Activated CD8-positive, alpha-beta memory T cell treated with anti-CD3 and anti-CD28 coated beads, Interleukin-2, amount 50 U/mL, for 48 hours (primary cell): ENCODE results near the gene EDN1.

Experiments used
- DNase-seq: peaks from one replicate; pipeline ENCODE4 v3.0.0-alpha.2; 2020

EDN1 gene

DNA sequence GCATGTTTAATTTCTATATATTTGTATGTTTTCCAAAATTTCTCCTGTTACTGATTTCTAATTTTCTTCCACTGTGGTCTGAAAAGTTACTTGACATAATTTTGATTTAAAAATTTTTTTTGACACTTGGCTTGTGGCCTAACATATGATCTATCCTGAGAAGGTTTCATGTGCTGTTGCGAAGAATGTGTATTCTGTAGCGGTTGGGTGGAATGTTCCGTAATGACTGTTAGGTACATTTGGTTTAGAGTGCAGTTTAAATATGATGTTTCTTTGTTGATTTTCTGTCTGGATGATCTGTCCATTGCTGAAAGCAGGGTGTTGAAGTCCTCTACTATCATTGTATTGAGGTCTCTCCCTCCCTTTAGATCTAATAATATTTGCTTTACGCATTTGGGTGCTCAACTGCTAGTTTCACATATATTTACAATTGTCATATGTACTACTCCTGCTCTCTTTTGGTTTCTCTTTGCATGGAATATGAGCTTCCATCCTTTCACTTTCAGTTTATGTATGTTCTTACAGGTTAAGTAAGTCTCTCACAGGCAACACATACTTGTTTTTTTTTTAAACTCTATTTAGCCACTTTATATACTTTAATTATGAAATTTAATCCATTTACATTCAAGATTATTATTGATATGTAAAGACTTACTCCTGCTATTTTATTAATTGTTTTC is 19.5 kb upstream of the EDN1 start:
- no peak for DNase-seq

GRCh38 chr6:12271594-12271993 is 18.6 kb upstream of the EDN1 start:
- DNase-seq, result no peak

- DNase-seq, result no peak
Observed at GRCh38 chr6:12271997-12272396, 18.2 kb upstream of the EDN1 start.

GRCh38 chr6:12275107-12275506 is 15.1 kb upstream of the EDN1 start:
- no peak for DNase-seq

DNA sequence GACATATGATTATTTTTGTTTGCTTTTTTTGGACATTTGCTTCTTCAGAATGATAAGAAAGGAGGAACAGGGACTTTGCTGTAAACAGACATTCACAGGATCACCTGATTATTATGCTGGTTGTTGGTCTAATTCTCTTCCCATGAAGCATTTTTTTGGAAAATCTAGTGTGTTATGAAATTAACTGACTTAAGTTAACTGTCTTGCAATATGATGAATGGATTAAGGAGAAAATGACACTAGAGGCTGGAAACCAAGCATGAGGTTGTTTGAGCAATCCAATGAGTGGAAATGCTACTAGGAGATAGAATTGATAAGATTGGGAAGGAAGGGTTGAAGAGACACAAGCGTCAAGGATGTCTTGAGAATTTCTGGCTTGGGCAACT is 13.2 kb upstream of the EDN1 start:
- DNase-seq, result no peak

DNA sequence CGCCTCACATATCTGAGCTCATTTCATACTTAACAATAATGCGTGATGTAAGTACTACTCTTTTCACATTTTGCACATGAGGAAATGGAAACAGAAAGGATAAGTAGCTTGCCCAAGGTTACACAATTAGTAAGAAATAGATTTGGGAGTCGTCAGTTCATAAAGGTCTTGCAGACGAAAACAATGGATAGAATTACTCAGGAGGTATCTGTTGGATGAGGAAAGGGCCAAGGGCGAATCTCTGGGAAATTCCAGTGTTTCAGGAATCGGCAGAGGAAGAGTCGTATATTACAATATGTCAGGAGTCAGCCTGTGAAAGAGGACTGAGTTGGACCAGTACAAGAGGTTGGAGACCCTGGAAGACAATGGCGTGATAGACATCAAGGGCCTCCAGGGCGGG is 12.8 kb upstream of the EDN1 start:
- no peak for DNase-seq

DNA sequence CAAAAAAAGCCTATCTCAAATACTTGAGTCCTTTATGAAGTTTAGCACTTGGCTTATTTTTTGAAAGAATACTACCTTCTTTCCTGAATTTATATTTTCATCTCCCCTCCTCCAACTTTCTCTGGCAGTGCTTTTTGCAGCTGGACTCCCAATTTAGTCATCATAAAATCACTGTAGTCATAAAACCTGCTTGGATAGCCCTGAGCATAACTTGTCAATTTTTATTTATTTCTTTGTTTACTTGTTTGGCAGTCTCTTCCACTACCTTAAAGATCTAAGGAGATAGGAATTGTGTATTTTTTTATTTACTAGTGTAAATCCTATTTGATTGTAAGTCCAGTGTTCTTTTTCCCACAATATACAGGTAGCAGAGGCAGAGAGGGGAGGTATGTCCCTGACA is 11.2 kb upstream of the EDN1 start:
- DNase-seq, result no peak

- no peak for DNase-seq
Observed at GRCh38 chr6:12279322-12280091, 10.7 kb upstream of the EDN1 start.

DNA sequence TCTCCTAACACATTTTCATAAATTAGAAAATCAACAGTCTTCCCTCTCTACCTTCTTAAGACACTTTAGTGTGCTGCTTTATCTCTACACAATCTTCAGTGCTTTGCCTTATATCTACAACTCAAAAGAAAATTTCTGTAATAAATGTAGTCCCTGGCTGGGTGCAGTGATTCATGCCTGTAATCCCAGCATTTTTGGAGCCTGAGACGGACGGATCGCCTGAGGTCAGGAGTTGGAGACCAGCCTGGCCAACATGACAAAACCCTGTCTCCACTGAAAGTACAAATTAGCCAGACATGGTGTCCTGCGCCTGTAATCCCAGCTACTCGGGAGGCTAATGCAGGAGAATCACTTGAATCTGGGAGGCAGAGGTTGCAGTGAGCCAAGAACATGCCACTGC is 9.7 kb upstream of the EDN1 start:
- DNase-seq, result no peak

- no peak for DNase-seq
Observed at GRCh38 chr6:12280902-12281301, 9.3 kb upstream of the EDN1 start.

GRCh38 chr6:12283904-12284303 is 6.3 kb upstream of the EDN1 start:
- DNase-seq, result no peak

GRCh38 chr6:12286373-12287110 is 3.6 kb upstream of the EDN1 start:
- no peak for DNase-seq

DNA sequence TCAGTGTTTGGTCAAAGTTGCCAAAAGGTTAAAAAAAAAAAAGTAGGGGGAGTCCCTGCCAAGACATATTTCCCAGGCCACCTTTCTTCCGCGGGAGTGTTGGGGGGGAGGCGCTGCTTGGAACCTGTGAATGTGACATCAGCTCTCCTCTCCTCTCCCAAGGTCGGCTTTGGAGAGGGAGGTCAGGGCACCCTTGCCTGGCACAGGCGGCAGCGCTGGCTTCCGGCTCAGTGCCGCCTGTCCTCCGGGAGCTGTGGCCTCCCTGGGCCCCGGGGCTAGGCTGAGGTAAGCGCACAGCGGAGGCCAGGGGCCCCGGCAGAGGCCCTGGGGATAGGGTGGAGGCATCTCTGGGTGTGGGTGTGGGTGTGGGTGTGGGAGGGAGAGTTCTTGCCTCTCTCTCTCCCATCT is 1.9 kb upstream of the EDN1 start:
- DNase-seq, result no peak

GRCh38 chr6:12288914-12289313 is 1.2 kb upstream of the EDN1 start:
- DNase-seq, result no peak

DNA sequence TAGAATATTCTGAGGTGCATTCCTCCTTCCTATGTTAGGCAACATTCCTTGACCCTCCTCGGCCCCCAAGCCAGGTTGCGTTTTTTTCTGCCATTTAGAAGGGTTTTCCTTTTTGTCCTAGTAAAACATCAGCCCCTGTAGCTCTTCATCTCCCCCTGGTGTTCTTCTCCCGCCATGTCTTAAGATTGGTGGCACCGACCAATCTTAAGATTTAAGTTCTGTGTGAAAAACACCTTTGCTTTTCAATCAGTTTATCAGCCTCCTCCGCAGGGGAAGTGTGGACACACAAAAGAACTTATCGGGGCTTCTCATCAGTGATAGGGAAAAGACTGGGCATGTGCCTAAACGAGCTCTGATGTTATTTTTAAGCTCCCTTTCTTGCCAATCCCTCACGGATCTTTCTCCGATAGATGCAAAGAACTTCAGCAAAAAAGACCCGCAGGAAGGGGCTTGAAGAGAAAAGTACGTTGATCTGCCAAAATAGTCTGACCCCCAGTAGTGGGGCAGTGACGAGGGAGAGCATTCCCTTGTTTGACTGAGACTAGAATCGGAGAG is 719 bp upstream of the EDN1 start:
- peak; percentile 61 for DNase-seq

- DNase-seq, result no peak
Observed at GRCh38 chr6:12291071-12291838, 1.1 kb downstream of the EDN1 start.

DNA sequence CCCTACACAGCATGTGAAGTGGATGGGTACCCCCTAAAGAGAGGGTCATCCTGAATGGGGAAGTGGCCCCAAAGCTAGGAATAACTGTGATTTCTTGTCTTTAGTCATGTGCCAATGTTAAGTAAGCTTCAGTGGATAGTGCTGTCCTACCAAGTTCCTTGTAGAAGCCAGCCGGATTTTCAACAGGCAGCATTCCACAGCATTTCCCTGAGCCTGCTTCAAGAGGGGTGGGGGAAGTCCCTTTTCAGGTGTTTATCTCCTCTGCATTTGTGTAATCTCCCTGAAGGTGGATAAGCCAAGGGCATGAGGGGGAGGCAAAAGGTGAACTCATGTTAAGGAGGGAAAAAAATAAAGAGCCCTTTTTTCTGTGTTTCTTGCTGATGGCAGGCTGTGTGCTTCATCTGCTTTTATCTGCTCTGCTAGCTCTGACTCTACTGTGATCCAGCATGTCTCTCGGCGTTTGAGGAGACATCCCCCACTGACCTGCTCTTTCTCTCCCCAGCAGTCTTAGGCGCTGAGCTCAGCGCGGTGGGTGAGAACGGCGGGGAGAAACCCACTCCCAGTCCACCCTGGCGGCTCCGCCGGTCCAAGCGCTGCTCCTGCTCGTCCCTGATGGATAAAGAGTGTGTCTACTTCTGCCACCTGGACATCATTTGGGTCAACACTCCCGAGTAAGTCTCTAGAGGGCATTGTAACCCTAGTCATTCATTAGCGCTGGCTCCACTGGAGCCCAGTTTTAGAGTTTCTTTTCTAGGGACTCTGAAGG is 1.9 kb downstream of the EDN1 start:
- DNase-seq, result no peak

DNA sequence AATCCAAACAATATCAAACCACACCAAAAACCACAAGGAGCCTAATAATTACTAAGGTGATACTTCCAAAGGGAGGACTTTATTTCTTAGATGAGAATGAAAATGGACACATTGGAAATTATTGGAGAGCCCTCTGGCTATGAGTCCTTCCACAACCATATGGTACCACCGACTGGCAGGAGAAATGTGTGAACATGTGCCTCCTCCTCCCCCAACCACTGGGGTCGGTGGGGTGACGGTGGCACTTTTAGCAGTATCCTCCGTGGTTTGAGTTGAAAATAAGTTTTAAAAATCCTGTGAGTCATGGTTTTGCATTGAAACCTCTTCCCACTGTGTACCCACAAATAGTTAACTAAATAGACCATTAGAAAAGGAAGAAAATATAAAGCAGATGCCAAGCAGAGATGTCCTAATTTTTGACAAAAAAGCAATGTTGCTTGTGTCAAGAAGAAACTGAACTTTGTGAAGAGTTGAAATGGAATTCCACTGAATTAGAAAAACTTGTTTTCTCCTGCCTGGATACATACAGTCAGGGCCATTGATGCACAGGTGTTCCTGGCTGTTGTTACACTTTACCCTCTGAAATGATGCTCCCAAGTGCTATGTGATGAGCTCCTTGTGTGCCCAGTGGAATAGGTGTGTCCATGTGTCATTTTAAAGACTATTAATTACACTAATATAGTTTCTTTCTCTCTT is 3.2 kb downstream of the EDN1 start:
- no peak for DNase-seq

DNA sequence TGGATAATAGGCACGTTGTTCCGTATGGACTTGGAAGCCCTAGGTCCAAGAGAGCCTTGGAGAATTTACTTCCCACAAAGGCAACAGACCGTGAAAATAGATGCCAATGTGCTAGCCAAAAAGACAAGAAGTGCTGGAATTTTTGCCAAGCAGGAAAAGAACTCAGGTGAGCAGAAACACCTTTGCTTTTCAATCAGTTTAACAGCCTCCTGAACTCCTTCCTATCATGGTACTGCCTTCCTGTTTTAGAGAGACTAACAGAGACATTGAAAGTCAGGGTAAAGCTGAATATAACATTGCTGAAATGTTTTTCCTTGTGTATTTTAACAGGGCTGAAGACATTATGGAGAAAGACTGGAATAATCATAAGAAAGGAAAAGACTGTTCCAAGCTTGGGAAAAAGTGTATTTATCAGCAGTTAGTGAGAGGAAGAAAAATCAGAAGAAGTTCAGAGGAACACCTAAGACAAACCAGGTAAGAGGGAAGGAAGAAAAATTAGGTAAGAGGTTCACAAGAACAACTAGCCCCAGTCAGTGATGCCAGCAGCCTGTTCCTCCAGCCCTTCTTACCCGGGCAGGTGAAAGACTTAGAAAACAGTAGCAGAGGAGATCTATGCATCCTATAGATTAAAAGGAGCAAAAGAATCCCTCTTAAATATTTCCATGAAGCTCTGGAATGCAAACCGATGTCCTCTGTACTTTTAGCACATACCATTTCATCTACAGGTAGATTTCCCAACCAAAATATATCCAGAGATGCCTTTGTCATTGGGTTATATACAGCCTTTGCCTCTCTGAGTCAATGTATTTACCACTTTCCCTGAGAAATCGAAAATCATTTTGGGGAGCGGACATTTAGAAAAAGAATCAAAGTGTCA is 4.0 kb downstream of the EDN1 start:
- DNase-seq, result no peak

- DNase-seq, result no peak
Observed at GRCh38 chr6:12294851-12295536, 4.8 kb downstream of the EDN1 start.
